ENCODE results near the gene DGKH.

DNA sequence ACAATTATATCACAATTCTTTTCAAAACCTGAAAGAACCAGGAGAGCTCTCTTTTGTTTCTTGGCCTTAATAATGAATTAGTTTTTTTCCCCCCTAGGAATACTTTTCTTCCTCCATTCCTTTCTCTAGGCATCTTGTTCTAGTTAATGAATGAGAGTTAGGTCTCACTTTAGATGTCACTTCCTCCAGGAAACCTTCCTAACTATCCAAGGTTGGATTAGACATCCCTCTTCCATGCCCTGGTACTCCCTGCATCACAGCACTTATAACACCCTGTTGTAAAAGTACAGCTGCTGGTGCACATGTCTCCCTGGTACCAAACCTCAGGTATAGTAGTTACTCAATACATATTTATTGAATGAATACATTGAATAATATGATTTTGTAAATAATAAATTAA is 21.2 kb upstream of the DGKH start:
- TF ChIP-seq, protein P1, sequence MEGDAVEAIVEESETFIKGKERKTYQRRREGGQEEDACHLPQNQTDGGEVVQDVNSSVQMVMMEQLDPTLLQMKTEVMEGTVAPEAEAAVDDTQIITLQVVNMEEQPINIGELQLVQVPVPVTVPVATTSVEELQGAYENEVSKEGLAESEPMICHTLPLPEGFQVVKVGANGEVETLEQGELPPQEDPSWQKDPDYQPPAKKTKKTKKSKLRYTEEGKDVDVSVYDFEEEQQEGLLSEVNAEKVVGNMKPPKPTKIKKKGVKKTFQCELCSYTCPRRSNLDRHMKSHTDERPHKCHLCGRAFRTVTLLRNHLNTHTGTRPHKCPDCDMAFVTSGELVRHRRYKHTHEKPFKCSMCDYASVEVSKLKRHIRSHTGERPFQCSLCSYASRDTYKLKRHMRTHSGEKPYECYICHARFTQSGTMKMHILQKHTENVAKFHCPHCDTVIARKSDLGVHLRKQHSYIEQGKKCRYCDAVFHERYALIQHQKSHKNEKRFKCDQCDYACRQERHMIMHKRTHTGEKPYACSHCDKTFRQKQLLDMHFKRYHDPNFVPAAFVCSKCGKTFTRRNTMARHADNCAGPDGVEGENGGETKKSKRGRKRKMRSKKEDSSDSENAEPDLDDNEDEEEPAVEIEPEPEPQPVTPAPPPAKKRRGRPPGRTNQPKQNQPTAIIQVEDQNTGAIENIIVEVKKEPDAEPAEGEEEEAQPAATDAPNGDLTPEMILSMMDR (conservative IDR thresholded peaks at IDR 0.05 in 1 of 2, IDR thresholded peaks at IDR 0.05 in 1 of 2; ENCODE audit: low read depth in 1 of 2, low read length in 2 of 2) = no peak
- TF ChIP-seq EZH2 (IDR thresholded peaks at IDR 0.05; ENCODE audit: low read length, missing control alignments) = no peak

All from fibroblast of lung (primary cell).